Islet precursor cell (in vitro differentiated cells): ENCODE data around the gene MACROD2.

Source experiments
- DNase-seq: peaks from one replicate; pipeline ENCODE4 v3.0.0-alpha.2; 2018

MACROD2 gene

GRCh38 chr20:14342918-14343317 is 347.6 kb downstream of the MACROD2 start:
- DNase-seq, result no peak

- no peak for DNase-seq
Measured at GRCh38 chr20:14343491-14344065, 348.3 kb downstream of the MACROD2 start.

- no peak for DNase-seq
Measured at GRCh38 chr20:14344746-14345145, 349.4 kb downstream of the MACROD2 start.

GRCh38 chr20:14355791-14356190 is 360.5 kb downstream of the MACROD2 start:
- peak; percentile 72 for DNase-seq

- DNase-seq, result no peak
Measured at GRCh38 chr20:14360416-14360815, 365.1 kb downstream of the MACROD2 start.

- no peak for DNase-seq
Measured at GRCh38 chr20:14361509-14362345, 366.4 kb downstream of the MACROD2 start.

- DNase-seq, result no peak
Measured at GRCh38 chr20:14374196-14374595, 378.9 kb downstream of the MACROD2 start.

GRCh38 chr20:14375416-14375985 is 380.2 kb downstream of the MACROD2 start:
- DNase-seq, result no peak

GRCh38 chr20:14378326-14378725 is 383.0 kb downstream of the MACROD2 start:
- DNase-seq, result no peak

- DNase-seq, result no peak
Measured at GRCh38 chr20:14383335-14383734, 388.0 kb downstream of the MACROD2 start.

- DNase-seq, result no peak
Measured at GRCh38 chr20:14384416-14385175, 389.3 kb downstream of the MACROD2 start.

GRCh38 chr20:14385176-14385740 is 389.9 kb downstream of the MACROD2 start:
- no peak for DNase-seq

GRCh38 chr20:14386726-14387125 is 391.4 kb downstream of the MACROD2 start:
- DNase-seq, result no peak

GRCh38 chr20:14401479-14402138 is 406.3 kb downstream of the MACROD2 start:
- no peak for DNase-seq

GRCh38 chr20:14404515-14404914 is 409.2 kb downstream of the MACROD2 start:
- DNase-seq, result no peak

- peak; percentile 64 for DNase-seq
Measured at GRCh38 chr20:14406495-14406894, 411.2 kb downstream of the MACROD2 start.

- no peak for DNase-seq
Measured at GRCh38 chr20:14407336-14407735, 412.0 kb downstream of the MACROD2 start.

- no peak for DNase-seq
Measured at GRCh38 chr20:14410869-14411555, 415.7 kb downstream of the MACROD2 start.

- no peak for DNase-seq
Measured at GRCh38 chr20:14412065-14412681, 416.9 kb downstream of the MACROD2 start.

- no peak for DNase-seq
Measured at GRCh38 chr20:14413835-14414234, 418.5 kb downstream of the MACROD2 start.

- no peak for DNase-seq
Measured at GRCh38 chr20:14414560-14414959, 419.2 kb downstream of the MACROD2 start.
